HuH-7 (cell line): ENCODE measurements around the gene KPNA2.
"Not testable (repeated sequence)": the region's sequence is repeated elsewhere in the genome, so short reads cannot be mapped to it uniquely, and the experiment has no call there.

Experiments
- DNase-seq: peaks from one replicate; pipeline ENCODE4 v3.0.0; 2011; ENCODE audit warnings: low spot score

The KPNA2 gene

DNA sequence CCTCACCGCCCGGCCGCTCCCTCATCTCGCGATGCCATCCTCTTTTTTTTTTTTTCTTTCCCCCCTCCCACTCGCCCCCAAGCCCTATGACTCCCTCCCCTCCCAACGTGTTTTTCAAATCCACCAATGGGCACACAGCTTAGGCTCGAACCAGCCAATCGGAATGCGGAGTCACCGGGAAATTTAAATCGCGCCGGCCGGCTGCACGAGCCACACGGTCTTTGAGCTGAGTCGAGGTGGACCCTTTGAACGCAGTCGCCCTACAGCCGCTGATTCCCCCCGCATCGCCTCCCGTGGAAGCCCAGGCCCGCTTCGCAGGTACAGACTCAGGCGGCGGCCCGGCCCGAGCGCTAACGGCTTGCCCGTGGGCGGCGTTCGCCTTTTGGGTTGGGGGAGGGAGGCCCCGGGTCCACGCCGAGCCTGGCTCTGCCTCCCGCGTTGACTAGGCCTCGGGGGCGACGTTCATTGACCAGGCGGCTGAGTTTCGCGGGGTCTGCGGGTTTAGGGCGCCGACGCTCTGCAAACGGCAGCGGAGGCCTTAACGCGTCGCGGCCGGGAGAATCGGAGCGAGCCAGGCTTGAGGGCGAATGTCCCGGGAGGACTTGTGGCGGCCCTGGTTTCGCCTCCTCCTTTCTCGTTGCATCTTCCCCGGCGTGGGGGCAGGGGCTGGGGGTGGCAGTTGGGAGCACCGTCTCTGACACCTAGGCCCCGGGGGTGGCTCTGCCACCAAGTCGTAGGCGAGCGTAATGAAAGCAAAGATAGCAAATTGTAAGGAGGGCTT, at the start of gene KPNA2:
Gene KPNA2, plus strand, starts transcription at position 213 of the 781 bp plus-strand sequence. CDS start 1,398 bp downstream, outside the sequence.
- DNase-seq: peak; percentile 97

DNA sequence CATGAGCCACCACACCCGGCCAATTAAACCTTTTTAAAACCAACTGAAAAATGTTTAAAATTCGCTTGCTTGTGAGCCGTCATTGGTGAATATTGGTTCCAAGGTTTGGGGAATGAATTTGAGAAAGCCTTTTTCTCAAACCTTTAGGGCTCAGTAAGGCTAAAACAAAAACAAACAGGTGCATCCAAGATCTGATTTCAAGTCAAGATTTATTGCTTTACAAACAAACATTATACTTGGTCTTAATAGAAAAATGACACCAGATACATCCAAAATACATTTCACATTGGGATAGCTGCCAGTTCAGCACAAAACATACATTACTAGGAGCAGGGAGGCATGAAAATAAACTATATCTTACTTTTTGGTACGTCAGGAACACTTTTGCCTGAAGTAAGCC, 44.6 kb upstream of the KPNA2 start:
- no peak for DNase-seq

- no peak for DNase-seq
Observed at GRCh38 chr17:67992548-67993152, 42.9 kb upstream of the KPNA2 start.

DNA sequence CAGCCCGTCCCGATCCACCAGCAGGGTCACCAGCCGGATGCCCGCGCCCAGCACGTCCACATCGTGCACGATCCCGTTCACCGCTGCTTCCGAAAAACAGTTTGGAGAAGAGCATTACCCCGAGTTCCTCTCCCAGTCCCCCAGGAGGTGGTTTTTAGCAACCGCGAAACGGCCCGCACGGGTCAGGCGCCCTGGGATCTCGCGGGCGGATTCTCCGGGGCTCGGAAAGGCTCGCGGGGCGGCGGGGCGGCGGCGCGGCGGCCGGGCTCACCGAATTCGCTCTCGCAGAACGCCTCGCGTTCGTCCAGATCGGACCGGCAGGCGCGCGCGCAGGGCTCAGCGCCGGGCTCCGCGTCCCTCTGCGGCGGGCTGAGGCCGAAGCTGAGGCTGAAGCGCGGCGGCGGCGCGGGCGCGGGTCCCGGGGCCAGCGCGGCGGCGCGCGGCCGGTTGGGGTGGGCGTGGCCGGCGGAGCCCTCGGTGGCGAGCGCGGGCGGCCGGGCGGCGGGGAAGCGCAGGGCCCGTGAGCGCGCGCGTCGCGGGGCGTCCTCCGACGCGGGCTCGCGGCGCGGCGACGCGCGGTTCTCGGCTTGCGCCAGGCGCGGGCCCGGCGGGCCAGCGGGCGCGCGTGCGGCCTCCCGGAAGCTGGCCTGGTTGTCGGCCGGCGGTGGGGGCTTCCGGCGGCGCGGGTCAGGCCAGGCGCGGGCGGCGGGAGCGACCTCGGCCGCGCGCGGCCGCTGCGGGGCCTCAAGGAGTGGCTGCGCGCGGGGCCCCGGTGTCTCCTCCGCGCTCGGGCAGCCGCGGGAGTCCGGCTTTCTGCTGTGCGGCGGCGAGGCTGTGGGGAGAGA, 42.2 kb upstream of the KPNA2 start:
- peak; percentile 82 for DNase-seq

DNA sequence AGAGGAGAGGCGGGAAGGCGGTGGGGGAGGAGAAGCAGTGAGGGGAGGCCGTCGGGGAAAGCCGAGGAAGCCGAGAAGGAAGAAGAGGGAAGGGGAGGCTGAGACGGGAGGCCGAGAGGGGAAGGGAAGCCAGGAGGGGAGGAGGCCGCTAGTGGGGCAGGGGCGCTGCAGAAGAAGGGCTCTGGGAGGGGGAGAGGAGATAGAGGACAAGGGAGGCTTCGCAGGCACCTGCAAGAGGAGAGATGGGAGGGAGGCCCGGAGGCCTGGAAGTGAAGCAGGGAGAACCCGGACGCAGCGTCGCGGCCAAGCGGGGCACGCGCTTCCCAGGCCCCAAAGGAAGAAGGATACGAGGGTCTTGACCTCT, 41.6 kb upstream of the KPNA2 start:
- peak; percentile 60 for DNase-seq

GRCh38 chr17:67994817-67995569, 40.5 kb upstream of the KPNA2 start:
- DNase-seq: peak; percentile 29

GRCh38 chr17:67995570-67996263, 39.8 kb upstream of the KPNA2 start:
- DNase-seq: peak; percentile 52

- DNase-seq: peak; percentile 40
Observed at GRCh38 chr17:67996301-67997171, 39.0 kb upstream of the KPNA2 start, which contains the start of gene C17orf58. C17orf58 (minus strand) TSS chr17:67996469; CDS start chr17:67996198, 271 bp downstream.

DNA sequence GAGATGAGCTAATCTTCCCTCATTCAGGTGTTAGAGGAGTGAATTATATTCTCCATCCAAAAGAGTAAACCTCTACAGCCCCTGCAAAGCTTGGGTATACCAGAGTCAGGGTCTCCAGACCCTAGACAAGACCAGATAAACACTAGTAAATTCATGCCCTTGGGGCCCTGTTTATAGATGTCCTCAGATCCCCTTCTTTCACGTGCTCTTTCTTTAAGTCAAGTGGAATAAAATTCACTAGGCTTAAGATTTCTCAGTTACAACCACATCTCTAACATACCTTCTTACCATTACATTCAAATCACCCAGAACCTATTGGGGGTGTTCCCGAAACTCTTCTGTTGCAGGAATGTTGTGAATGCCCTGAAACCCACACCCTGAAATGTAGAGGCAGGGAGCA, 37.1 kb upstream of the KPNA2 start:
- DNase-seq: no peak

DNA sequence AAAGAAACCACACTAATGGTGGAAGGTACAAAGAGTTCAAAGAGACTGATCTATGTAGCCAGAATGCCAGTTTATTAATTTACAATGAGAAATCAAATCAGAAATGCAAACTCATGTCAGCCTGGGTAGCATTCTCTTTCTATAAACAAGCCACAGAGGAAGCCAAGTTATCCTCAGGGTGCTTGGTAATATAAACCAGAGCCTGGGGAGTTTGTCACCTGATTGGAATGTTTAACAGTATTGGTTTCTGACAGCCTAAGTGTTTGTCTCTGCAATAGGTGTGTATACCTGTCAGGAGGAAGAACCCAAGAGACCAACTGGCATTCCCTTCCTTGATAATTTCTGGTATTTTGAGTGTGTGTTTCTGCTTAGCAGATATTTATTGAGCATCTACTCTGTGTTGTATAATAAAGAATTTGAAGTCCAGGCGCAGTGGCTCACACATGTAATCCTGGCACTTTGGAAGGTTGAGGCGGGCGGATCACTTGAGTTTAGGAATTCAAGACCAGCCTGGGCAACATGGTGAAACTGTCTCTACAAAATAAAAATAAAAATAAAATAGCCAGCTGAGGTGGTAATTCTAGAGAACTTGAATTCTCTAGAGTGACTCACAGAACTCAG, 36.1 kb upstream of the KPNA2 start:
- no peak for DNase-seq

DNA sequence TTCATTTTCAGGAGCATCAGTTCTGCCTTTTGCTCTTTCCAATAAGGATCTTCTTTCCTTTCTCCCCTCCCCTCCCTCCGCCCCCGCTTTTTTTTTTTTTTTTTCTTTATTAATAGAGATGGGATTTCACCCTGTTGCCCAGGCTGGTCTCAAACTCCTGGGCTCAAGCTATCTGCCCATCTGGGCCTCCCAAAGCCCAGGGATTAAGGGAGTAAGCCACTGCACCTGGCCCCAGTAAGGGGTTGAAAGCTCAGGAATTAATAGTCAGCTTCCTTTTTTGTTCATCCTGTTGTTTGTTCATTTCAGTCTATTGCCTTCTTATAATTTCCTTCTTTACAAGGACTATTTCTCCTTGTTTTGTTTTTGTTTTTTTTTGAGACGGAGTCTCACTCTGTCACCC, 31.3 kb upstream of the KPNA2 start:
- no peak for DNase-seq

DNA sequence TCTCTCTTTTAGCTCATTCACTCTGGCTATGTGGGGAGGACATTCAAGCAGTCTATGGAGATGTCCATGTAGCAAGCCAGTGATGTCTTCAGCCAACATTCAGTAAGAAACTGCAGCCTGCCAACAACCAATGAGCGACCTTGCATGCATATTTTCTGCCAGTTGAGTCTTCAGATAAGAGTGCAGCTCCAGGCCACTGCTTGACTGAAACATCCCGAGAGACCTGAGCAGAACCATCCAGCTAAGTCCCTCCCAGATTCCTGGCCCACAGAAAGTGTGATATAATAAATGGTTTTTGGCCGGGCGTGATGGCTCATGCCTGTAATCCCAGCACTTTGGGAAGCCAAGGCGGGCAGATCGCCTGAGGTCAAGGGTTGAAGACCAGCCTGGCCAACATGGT, 28.7 kb upstream of the KPNA2 start:
- DNase-seq: no peak

- peak; percentile 69 for DNase-seq
Observed at GRCh38 chr17:68011199-68011665, 24.3 kb upstream of the KPNA2 start.

DNA sequence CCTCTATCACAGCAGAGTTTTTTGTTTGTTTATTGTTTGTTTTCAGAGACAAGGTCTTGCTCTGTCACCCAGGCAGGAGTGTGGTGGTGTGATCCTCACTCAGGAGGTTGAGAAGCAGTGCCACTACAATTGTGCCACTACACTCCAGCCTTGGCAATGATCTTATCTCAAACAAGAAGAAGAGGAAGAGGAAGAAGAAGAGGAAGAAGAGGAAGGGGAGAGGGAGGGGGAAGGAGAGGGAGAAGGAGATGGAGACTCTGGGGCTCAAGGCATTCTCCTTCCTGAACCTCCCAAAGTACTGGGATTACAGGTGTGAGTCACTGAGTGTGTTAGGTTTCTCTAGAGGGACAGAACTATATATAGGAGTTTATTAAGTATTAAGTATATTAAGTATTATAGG, 22.1 kb upstream of the KPNA2 start:
- DNase-seq: no peak

- no peak for DNase-seq
Observed at GRCh38 chr17:68015081-68015723, 20.3 kb upstream of the KPNA2 start.

DNA sequence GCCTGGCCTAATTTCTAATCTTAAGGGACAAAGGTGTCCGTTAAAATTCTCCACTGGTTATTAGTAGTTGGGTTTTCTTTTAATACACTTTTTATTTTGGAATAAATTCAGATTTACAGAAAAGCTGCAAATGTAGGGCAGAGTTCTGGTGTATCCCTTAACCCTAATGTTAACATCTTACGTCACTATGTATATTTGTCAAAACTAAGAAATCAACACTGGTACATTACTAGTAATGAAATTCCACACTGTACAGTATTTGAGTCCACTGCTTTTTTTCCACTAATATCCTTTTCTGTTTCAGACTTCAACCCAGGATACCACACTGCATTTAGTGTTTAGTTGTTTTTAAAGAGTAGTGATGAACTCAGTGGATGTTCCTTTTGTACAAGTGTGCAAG, 18.7 kb upstream of the KPNA2 start:
- no peak for DNase-seq

DNA sequence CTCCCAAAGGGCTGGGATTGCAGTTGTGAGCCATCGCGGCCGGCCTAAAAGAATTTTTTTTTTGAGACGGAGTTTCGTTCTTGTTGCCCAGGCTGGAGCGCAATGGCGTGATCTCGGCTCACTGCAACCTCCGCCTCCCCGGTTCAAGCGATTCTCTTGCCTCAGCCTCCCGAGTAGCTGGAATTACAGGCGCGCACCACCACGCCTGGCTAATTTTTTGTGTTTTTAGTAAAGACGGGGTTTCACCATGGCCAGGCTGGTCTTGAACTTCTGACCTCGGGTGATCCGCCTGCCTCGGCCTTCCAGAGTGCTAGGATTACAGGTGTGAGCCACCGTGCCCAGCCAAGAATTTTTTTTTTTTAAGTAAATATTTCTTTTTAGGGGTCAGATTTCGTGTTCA, 17.0 kb upstream of the KPNA2 start:
- DNase-seq: not testable (repeated sequence)

- DNase-seq: no peak
Observed at GRCh38 chr17:68019336-68019674, 16.2 kb upstream of the KPNA2 start.

DNA sequence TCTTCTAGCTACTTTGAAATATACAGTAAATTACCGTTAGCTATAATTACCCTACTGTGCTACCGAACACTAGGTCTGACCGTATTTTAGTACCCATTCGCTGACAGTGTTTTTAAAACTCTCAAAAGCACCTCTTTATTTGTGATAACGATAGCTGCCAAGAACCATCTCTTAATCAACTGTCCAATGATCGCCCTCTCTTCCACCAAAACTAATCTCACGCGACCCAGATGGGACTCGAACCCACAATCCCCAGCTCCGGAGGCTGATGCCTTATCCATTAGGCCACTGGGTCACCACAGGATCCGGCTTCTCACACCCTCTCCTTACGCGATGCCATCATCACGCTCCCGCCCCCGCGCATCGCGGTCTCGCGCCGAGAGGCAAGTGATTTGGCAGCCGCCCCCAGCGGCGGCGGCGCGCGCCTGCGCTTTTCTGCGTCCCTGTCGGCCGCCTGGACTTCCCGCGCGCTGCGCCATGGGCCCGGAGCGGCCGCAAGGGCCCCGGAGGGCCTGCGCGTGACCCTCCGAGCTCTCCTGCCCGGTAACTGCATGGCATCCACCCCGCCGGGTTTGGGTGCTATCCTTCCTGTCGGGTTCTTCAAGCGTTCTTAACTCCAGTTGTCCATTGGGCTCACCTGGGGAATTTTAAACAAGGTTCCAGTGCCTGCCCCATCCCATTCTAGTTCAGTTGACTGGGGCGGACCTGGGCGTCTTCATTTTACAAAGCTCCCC, 15.7 kb upstream of the KPNA2 start:
- DNase-seq: peak; percentile 82
